OCI-LY7 (cell line): ENCODE data around the gene NRAP.

Experiments
- CTCF ChIP-seq: fragments of 200-600 bp; sonication (generic); conservative IDR thresholded peaks from 2 replicates; pipeline ENCODE4 v1.5.1; 2014; ENCODE audit warnings: mild to moderate bottlenecking, antibody characterized with exemption, low read length, moderate library complexity, mixed read lengths
- EZH2phosphoT487 ChIP-seq: fragments of 200-600 bp; sonication (generic); IDR thresholded peaks from 2 replicates; pipeline ENCODE4 v1.6.1; 2018; ENCODE audit warnings: low read depth, borderline replicate concordance, mild to moderate bottlenecking, mixed run types, antibody characterized with exemption, low read length, moderate library complexity, mixed read lengths

GRCh38 chr10:113706623-113707022 lies 42.8 kb upstream of the NRAP start:
- TF ChIP-seq CTCF (no peak), EZH2phosphoT487 (no peak)
